Activated CD4-positive, CD25-positive, alpha-beta regulatory T cell (primary cell): ENCODE measurements around the gene NRP2.

Experiments used
- DNase-seq, 4 experiments: peaks; one replicate each; lab custom pipeline; 2025; lab: John Stamatoyannopoulos, UW

The NRP2 gene

DNA sequence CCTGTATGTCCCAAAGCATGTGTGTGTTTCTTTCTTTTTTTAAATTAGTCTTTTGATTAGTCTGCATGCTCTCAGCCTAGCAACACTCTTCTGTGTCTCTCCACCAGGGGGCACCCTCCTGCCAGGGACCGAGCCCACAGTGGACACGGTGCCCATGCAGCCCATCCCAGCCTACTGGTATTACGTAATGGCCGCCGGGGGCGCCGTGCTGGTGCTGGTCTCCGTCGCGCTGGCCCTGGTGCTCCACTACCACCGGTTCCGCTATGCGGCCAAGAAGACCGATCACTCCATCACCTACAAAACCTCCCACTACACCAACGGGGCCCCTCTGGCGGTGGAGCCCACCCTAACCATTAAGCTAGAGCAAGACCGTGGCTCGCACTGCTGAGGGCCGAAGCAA lies 93.8 kb downstream of the NRP2 start:
- DNase-seq = no peak

GRCh38 chr2:205776720-205777119 lies 94.4 kb downstream of the NRP2 start:
- no peak for DNase-seq

- DNase-seq = no peak
Measured at GRCh38 chr2:205778356-205778755, 96.1 kb downstream of the NRP2 start.

- DNase-seq = no peak
Measured at GRCh38 chr2:205780645-205781044, 98.3 kb downstream of the NRP2 start.

DNA sequence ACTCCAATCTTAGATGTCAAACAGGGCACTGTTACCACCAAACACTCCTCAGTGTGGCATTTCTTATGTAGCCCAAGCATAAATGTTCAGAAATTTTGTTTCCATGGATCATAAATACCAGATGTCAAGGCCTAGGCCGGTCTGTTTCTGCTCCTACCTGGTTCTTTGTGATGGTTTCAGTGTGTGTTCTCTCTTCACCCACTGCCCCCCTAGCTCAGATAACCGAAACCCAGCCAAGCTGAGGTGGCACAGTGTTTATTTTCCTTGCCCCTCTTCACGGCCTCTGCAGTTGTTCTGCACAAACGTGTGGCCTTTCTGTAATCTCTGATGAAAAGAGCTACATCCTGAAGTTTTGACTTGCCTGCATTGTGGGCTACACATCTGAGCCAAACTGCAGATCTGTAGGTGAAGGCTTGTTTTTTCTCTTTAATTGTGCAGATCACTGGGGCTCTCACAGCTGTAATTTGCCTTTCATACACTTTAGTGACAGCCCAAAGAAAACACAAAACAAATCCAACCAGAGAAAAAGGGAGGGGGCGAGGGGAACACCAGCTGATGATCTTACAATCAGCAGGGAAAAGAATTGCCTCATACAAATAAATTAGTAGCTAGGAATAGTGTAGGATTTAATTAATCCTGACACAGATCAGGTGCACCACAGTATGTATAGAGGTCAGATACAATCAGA lies 99.1 kb downstream of the NRP2 start:
- DNase-seq = no peak

DNA sequence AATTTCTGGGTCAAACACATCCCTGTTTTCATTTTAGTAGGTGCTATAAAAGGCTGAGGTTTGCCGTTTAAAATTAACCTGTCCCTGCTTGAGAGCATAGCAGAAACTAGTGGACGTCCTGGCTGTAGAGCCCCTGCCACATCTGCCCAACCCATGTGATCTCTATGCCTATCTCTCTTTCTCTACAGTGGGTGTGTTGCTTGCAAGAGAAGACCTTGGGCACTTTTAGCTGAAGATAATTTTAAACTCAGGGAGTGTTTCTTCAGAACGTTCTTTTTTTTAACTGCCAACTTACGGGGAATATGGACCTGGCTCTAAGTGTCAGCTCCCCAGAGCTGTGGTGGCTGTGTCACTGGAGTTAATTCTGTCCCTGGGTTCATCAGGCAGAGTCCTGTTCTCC lies 100.6 kb downstream of the NRP2 start:
- no peak for DNase-seq

GRCh38 chr2:205783872-205784499 lies 101.7 kb downstream of the NRP2 start:
- DNase-seq = no peak

DNA sequence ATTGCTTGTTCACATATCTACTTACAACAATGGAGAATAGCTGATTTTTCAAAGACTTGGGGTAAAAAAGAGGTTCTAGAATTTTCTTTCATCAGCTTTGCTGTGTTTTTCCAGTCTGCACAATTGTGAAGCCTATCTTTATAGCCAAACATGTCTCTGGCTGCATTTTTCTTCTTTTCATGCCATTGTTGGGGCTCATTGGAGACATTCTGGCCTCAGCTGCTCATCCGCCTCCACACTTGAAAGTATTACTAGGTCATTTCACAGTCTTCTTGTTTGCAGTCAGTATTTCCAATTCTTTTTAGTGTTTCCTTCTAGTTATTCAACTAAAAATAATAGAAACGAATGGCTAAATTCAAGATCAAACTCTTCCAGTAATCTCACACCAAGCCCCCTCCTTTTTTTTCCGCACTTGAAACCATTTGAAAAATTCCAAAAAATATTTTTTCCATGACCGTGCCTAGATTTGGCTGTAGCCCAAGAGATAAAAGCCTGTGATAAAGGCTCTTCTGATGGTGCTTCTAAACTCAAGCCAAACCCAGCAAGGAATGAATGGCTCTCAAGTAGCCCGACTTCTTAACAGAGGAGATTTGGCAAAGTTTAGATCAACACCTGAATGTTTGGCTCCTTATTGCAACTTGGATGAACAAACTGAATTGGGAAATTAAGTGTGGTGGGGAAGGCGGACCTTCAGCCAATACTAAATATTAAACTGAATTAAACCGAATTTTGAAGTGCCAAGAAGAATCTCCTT lies 103.4 kb downstream of the NRP2 start:
- DNase-seq = no peak

GRCh38 chr2:205786976-205787375 lies 104.7 kb downstream of the NRP2 start:
- no peak for DNase-seq

DNA sequence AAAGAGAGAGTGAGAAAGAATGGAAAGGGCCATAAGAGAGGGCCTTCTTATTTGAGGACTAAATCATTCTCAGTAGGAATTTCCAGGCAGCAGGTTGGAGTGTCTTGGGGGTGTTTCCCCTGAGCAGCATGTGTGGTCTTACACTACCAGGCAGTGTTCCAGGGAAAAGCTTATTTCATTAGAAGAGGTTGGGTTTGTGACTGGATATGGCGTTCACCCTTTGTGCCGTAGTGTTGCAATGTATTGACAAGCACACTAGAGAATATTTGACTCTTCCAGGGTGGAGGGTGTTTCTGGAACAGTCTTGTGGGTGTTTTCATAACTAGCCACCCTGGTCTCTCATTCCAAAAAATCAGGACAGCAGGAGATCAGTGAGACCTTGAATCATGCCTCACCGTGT lies 105.5 kb downstream of the NRP2 start:
- no peak for DNase-seq

DNA sequence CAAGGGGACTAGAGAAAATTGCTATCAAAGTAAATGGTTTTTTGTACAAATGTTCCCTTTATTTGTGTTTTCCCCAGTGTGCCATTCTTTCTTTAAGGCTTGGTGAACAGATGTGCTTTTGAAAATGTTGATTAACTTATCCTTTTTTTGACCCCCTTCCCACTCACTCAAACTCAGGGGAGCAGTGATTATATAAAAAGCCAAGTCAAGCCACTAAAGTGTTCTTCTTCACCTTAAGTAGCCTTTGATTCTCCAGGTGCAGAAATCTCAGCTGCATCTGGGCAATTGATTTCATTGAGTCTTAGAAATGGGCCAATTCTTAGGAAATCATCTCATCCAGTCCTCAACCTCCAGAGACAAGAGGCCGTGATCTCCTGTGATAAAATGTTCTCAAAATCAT lies 107.6 kb downstream of the NRP2 start:
- no peak for DNase-seq

DNA sequence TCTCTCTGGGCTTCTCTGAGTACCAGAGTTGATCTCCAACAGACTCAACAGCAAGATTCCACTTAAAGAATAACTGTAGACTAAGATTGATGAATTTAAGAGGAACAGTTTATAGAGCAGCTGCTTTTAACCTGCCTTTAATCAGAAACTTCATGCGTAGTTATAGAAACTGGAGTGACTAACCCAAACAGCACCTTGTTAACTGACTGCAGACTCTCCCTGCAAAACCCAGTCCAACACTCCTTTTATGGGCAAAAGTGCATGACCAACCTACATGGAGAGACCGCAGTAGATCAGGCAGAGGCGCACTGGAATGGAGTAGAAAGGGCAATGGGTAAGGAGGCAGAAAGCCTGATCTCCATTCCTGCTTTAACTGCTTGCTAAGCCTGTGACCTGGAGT lies 110.6 kb downstream of the NRP2 start:
- DNase-seq = no peak

DNA sequence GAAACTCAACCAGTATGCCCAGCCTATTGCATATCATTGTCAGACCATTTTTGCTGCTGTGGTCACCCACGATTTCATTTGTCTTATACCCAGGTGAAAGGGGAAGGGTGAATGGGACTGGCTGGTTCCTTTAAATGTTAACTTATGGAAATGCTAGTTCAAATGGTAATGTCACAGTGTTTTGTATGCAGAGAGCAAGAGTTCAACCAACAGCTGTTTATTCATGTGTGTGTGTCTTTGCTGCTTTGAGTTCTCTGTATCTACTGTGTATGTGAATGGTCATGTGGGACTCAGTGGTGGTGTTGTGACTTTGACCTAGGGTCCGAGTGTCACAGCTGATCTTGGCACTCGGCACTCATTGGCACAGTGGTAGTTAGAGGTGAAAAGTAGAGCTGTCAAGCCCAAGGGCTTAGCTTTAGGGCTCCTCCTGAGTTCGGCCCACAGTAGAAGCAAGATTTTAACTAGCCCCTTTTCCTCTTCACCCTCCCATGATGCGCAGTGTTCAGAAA lies 114.6 kb downstream of the NRP2 start:
- no peak for DNase-seq

GRCh38 chr2:205797866-205798265 lies 115.6 kb downstream of the NRP2 start:
- no peak for DNase-seq

DNA sequence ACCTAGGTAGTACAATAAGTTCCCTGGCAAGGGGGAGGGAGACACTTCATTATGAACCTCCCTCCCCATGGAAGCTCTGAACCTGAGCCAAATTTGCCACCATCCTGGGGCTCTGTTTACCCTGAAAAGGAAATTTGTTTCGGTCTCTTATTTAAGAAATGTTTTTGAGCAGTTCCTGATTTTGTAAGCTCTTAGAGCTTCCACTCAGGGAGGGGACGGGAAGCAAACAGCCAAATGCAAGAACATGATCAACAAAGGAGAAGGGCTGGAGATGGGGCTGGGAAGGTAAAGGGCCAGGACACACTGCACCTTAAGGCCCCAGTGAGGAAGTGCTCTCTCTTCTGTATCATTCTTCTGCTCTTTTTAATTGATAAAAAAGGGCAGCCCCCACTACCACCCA lies 117.9 kb downstream of the NRP2 start:
- no peak for DNase-seq

GRCh38 chr2:205800773-205801172 lies 118.5 kb downstream of the NRP2 start:
- DNase-seq = no peak

GRCh38 chr2:205802065-205802464 lies 119.8 kb downstream of the NRP2 start:
- DNase-seq = no peak

DNA sequence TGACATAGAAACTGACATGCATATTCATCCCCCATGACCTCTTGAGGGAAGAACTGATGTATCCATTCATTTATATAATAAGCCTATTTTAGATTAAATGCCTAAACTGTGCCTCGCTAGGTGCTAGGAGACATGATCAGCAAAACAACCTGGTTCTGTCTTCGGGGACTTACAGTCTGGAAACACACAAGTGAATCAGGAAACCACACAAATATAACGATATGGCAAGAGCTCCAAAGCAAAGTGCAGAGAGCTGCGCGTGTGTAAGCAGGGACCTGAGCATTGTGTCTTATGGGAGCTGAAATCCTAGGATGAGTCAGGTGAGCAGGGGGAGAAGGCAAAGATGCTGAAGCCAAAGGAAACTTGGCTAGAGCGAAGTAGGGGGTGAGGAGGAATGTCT lies 120.6 kb downstream of the NRP2 start:
- no peak for DNase-seq

DNA sequence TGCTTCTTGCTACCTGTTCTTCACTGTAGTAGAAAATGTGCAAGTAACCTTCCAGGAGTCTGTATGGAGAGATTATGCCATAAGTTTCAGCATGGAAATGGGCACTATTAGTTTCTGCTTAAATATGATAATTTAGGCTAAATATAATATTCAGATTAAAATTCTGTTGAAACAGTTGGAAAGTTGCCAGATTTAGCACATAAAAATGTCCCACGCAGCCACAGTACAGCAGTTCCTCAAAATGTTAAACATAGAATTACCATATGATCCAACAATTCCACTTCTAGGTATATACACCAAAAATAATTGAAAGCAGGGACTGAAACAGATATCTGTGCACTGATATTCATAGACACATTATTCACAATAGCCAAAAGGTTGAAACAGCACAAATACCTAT lies 121.2 kb downstream of the NRP2 start:
- no peak for DNase-seq

GRCh38 chr2:205805136-205805535 lies 122.8 kb downstream of the NRP2 start:
- DNase-seq = no peak

DNA sequence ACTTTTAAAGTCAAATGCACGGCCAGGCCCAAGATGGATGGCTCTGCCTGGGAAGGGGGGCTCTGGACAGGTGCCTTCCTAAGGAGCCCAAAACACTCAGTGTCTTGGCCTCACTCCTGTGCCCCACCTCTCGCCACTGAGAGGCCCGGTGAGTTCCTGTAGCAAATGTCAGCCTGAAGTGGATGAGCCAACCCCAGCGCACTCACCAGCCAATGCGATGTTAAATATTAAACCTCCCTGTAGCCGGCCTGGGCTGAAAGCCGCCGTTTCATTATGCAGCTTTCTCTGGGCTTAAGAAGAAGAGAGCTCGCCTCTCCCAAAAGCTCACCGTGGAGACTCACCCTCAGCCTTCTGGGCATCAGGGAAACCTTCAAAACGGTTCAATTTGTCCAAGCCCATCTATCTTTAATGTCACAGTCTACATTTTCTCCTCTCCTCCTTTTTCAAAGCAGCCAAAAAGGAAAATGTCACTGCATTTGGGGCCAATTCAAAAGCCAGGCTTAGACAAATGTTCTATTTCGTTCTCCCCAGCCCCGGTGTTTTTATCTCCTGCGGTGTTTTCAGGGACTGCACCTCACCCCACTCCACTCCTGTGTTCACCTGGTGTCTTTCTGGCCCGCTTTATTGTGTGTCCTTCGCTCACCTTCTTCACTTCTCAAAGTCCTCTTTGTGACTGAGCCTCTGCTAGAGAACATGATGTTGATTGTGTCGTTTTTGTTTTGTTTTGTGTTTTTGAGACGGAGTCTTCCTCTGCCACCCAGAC lies 124.0 kb downstream of the NRP2 start:
- no peak for DNase-seq

- DNase-seq = no peak
Measured at GRCh38 chr2:205807229-205807628, 124.9 kb downstream of the NRP2 start.
